GM18873 (cell line): ENCODE measurements around the gene CRKL.
"Not testable (repeated sequence)": the region's sequence is repeated elsewhere in the genome, so short reads cannot be mapped to it uniquely, and the experiment has no call there.

Experiments
- ATAC-seq: cut with Tn5 transposase; IDR thresholded peaks from one replicate; pipeline ENCODE4 v1.9.1; 2021; ENCODE audit warnings: mild to moderate bottlenecking, moderate library complexity, moderate number of reproducible peaks; ENCODE audit not compliant: unreplicated experiment, low FRiP score

Gene CRKL

DNA sequence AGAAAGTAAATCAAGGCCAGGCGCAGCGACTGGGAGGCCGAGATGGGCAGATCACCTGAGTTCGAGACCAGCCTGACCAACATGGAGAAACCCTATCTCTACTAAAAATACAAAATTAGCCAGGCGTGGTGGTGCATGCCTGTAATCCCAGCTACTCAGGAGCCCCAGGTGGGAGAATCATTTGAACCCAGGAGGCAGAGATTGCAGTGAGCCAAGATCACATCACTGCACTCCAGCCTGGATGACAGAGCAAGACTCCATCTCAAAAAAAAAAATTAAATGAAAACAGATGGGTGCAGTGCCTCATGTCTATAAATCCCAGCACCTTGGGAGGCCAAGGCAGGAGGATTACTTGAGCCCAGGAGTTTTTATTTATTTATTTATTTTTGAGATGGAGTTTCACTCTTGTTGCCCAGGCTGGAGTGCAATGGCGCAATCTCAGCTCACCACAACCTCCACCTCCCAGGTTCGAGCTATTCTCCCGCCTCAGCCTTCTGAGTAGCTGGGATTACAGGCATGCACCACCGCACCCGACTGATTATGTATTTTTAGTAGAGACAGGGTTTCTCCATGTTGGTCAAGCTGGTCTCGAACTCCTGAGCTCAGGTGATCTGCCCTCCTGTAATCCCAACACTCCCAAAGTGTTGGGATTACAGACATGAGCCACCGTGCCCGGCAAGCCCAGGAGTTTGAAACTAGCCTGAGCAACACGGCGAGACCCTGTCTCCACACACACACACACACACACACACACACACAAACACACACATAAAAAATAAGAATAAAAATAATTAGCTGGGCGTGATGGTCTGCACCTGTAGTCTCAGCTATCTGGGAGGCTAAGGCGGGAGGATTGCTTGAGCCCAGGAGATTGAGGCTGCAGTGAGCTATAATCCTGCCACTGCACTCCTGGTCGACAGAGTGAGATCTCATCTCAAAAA is 15.8 kb upstream of the CRKL start:
- not testable (repeated sequence) for ATAC-seq

DNA sequence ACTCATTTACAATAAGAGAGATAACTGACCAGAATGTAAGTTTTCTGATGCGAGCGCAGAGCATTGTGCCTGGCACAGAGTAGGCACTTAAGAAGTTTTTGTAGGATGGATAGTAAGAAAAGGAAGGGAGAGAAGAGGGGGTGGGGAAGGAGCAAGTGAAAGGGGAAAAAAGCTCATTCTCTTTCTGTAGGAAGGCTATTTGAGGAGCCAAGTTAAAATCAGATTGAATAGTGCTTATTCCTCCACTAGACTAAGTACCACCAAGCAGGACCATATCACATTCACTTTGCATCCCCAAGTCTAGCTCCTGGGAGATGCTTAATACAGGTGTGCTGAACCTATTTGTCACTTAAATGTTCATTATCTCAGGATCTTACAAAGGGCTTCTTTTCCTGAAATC is 14.1 kb upstream of the CRKL start:
- ATAC-seq = no peak

DNA sequence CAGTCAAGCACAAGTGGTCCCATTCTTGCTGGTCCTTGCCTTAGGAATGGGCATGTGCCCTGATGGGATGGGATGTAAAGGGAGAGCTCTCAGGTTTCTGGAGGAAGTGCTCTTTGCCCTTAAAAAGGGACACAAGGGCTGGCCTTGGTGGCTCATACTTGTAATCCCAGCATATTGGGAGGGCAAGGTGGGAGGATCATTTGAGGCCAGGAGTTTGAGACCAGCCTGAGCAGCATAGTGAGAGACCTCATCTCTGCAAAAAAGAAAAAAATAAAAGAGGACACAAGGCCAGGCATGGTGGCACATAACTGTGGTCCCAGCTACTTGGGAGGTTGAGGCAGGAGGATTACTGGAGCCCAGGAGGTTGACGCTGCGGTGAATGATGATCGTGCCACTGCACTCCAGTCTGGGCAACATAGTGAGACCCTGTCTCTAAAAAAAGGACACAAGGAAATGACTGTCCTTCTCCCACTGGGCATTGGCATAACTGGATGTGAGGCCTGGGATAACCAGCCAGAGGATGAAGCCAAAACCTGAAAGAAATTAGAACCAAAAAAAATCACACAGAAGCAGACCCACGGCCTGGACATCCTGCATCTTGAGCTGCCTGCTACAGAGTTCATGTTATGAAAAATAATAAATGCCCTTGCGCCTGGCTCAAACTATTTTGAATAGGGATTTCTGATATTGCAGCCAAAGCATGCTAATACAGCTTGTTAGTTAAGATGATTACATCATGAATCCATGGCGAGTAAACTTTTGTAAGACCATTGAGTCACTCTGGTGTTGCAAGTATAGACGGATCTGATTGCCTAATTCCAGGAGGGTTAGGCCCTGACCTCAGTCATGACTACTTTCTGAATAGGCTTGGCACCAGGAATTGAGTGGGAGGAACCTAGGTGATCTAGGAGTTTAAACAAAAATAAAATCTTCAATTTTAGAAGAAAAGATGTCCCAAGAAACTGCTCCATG is 12.9 kb upstream of the CRKL start:
- ATAC-seq = no peak

DNA sequence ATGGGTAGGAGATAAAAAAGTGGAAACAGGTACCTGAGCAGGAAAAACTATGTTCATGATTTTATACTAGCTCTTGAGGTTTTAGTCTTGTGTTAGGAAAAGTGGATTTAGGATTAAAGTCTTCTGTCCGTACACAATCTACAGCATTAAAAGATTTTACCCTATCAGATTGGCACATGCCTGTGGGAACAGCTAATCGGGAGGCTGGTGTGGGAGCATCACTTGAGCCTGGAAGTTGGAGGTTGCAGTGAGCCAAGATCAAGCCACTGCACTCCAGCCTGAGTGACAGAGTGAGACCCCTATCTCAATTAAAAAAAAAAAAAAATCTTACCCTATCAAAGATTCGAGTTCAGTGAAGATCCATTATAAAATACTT is 12.2 kb upstream of the CRKL start:
- no peak for ATAC-seq

DNA sequence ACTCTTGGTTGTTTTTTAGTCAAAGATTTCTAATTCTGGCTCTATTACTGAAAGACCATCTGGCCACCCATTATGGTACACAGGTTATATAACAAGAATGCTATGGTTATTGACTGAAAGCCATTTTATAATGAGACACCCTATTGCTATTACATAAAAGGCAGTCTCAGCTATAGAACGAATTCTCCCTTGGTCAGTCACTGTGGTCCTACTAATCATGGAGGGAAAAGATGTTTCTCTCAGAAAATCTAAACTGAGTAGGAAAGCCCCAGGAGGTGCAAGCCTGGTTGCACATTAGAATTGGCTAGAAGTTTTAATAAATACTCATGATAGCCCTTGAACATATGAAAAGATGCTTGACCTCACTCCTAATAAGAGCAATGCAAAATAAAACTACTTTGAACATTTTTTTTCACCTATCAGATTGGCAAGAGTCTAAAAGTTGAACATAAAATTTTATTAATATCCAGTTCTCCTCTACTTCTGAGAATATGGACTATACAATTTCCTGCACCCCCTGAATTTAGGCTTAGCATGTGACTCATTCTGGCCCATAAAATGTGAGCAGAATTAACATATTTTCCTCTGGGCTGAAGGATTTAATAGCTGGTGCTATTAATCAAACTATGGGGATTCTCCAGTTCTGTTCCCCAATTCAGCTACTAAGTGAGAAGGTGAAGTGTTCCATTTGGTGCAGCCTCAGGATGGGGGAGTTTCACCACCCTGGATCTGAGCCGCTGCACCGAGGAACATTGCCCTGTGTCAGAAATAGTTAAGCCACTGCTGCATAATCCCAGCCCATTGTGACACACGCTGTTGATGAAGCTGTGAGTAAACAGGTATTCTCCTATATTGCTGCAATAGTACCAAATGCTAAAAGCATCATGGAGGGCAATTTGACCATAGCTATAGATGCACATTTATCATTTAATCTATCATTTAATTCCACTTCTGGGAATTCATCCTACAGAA is 11.5 kb upstream of the CRKL start:
- no peak for ATAC-seq

DNA sequence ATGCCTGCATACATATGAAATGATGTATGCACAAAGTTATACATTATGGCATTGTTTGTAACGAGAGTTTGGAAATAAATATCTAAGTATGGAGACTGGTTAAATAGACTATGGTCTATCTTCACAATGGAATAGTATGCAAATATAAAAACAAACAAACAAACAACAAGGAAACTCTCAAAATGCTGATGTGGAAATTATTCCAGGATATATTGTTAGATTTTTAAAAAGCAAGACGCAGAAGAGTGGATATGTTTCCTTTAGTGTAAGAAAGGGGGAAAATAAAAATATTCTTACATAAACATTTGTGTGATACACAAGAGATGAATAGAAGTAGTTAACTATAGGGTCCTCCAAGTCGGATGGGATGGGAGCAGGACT is 10.8 kb upstream of the CRKL start:
- ATAC-seq = no peak

DNA sequence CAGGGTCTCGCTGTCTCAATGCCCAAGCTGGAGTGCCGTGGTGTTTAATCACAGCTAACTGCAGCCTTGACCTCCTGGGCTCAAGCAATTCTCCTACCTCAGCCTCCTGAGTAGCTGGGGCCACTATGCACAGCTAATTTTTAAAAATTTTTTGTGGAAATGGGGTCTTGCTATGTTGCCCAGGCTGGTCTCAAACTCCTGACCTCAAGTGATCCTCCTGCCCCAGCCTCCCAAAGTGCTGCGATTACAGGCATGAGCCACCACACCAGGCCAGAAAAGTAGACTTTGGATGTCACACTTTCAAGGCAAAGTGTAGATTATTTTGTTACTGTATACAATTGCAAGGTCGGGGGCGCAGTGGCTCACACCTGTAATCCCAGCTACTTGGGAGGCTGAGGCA is 8.5 kb upstream of the CRKL start:
- not testable (repeated sequence) for ATAC-seq

DNA sequence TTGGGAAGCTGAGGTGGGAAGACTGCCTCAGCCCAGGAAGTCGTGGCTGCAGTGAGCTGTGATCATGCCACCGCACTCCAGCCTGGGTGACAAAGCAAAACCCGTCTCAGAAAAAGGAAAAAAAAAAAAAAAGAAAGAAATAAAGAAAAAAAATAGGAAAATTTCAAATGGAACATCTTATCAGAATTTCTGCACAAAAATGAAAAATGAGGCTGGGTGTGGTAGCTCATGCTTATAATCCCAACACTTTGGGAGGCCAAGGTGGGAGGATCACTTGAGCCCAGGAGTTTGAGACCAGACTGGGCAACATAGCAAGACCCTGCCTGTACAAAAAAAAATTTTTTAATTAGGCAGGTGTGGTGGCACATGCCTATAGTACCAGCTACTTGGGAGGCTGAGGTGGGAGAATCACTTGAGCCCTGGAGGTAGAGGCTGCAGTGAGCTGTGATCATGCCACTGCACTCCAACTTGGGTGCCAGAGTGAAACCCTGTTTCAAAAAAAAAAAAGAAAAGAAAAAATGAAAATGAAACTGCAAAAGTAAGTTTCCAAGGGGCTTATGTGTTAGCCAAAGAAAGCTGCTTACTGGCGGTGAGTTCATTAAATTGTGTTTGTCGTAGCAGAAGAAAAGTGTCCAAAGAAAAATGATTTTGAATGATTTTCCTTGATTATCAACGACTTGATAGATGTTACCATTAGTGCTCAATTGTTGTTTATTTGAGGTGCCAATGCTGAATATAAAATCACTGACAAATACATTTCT is 7.5 kb upstream of the CRKL start:
- ATAC-seq = no peak

DNA sequence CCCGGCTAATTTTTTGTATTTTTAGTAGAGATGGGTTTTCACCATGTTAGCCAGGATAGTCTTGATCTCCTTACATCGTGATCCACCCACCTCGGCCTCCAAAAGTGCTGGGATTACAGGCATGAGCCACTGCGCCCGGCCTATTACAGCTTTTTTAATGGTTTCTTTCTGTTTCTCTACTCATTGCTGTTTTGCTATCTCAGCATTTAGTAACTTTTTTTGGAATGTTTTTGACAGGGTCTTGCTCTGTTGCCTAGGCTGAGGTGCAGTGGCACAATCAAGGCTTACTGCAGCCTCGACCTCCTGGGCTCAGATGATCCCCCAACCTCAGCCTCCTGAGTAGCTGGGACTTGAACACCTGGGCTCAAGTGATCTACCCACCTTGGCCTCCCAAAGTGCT is 4.7 kb upstream of the CRKL start:
- no peak for ATAC-seq

DNA sequence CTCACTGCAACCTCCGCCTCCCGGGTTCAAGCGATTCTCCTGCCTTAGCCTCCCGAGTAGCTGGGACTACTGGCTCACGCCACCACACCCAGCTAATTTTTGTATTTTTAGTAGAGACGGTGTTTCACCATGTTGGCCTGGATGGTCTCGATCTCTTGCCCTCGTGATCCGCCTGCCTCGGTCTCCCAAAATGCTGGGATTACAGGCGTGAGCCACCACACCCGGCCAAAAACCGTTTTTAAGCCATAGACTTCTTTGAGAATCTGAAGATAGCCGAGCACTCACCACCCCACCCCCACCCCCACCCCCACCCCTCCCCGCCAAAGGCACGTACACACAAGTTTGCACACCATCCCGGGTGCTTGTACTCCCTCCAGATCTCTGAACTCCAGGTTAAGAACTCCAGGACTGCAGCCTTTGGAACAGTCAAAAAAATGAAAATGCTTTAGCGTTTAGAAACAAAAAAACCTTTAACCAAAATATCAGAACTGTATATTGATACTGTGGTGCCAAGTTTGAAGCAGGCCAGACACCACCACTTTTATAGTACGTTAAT is 1.5 kb downstream of the CRKL start:
- no peak for ATAC-seq

DNA sequence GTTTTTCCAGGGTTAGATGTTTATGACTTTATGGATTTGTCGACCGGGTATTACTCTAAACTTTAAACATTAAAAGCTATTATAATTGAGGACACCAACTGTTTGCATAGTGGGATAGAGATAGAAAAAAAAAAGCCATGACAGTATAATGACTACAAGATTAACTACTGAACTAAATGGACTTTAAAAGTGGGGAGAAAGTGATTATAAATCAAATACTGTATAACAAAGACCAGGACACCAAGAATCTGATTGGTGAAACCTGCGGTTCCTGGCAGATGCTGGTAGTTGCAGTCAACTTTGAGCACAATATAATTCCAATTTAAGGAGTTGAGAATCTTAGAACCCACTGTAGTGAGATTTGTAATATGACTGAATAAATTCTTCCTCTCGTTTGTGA is 2.5 kb downstream of the CRKL start:
- no peak for ATAC-seq

DNA sequence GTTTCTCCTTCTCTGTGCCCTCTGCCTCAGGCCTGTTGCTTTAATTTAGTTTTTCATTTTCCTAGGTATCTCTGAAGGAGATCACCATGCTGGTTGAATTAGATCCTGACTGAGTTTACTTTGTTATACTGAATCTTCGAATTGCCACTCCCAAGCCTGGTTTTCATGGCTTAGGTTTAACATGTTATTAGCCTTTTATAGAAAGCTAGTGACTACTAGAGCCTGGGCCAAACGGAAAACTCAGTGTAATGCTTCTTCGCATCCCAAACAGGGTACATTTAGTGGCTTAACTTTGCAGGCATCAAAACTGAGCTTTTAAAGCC is 3.6 kb downstream of the CRKL start:
- no peak for ATAC-seq

DNA sequence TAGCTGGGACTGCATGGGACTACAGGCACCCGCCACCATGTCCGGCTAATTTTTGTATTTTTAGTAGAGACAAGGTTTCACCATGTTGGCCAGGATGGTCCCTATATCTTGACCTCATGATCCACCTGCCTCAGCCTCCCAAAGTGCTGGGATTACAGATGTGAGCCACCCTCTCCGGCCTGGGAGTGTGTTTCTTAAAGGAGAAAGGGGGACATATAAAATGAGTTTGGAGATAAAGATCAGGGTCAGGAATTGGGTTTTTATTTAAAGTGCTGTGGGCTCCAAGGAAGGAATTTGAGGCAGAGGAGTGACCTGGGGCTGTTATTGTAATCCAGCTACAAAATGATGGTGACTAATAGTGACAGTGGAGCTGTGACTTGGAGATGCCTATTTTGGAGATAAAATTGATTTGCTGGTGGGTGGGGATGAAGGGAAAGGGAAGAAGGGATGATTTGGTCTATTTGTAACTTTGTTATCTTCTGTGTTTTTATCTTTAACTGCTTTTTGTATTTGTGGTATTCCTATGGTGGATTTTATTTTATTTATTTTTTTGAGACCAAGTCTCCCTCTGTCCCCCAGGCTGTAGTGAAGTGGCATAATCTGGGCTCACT is 5.0 kb downstream of the CRKL start:
- ATAC-seq = no peak

DNA sequence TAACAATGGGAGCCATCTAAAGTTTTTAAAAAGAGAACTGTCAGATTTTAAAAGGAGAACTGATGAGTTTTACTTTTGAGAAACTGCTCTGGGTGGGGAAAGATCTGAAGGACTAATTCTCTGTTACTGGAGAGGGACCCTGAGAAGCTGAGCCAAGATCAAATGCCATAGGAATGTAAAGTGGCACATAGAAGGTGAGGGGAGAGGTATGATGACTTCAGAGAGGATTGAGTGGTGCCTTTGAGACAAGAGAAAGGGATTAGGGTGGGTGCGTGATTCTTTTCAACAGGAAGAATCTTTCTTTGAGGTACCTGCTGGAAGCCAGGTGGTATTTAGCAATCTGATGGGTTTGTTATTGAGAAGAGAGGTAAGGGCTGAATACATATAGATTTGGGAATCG is 9.0 kb downstream of the CRKL start:
- ATAC-seq = no peak

DNA sequence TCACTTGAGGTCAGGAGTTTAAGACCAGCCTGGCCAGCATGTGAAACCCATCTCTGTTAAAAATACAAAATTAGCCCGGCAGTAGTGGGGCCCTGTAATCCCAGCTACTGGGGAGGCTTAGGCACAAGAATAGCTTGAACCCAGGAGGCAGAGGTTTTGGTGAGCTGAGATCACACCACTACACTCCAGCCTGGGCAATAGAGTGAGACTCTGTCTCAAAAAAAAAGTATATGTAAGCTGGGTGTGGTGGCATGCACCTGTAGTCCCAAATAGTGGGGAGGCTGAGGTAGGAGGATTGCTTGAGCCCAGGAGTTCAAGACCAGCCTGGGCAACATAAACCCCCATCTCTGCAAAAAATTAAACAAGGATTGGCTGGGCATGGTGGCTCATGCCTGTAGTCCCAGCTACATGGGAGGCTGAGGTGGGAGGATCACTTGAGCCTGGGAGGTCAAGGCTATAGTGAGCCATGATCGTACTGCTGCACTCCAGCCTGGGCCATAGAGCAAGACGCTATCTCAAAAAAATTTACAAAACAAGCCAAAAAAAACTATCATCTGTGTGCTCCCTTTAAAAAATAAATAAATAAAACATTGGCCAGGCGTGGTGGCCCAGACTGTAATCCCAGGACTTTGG is 10.8 kb downstream of the CRKL start:
- ATAC-seq = no peak

DNA sequence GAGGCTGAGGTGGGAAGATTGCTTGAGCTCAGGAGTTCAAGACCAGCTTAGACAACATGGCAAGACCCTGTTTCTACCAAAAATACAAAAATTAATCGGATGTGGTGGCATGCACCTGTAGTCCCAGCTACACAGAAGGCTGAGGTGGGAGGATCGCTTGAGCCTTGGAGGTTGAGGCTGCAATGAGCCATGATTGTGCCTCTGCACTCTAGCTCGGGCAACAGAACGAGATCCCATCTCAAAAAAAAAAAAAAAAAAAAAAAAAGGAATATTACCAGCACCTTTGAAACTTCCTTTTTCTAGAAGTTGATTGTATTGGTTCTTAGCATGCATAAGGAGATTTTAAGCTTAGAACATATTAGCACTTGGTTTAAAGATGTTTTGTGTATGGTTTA is 11.4 kb downstream of the CRKL start:
- no peak for ATAC-seq

DNA sequence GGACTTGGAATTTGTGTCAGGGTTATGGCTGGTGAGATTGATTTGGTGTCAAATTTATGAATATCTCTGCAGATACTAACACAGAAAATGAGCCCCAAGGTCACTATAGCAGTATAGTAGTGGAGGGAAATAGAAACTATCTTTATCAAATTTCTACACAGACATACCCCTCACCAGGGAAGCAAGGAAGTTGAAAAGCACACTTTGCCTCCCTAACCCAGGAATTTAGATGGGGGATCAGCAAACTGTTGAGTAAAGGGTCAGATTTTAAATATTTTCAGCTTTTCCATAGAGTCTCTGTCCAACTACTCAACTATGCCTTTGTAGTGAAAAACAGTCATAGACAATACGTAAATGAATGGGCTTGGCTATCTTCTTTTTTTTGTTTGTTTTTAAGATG is 12.8 kb downstream of the CRKL start:
- no peak for ATAC-seq

DNA sequence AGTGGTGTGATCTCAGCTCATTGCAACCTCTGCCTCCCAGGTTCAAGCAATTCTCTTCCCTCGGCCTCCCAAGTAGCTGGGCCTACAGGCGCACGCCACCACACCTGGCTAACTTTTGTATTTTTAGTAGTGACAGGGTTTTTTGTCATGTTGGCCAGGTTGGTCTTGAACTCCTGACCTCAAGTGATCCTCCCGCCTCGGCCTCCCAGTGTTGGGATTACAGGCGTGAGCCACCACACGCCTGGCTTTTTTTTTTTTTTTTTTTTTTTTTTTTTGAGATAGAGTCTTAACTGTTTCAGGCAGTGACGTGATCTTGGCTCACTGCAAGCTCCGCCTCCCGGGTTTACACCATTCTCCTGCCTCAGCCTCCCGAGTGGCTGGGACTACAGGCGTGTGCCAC is 13.2 kb downstream of the CRKL start:
- not testable (repeated sequence) for ATAC-seq
